Cortex of kidney (tissue), 1 donor: ENCODE data around the gene CHD9.
"Not testable (repeated sequence)": the region's sequence is repeated elsewhere in the genome, so short reads cannot be mapped to it uniquely, and the experiment has no call there.

Experiments
- DNase-seq: peaks from one replicate; lab custom pipeline; 2025; lab: John Stamatoyannopoulos, UW

The CHD9 gene

GRCh38 chr16:53075461-53075860 is 20.7 kb downstream of the CHD9 start:
- DNase-seq, result not testable (repeated sequence)

GRCh38 chr16:53078247-53078646 is 23.5 kb downstream of the CHD9 start:
- no peak for DNase-seq

- no peak for DNase-seq
Measured at GRCh38 chr16:53078765-53079485, 24.1 kb downstream of the CHD9 start.

- DNase-seq, result no peak
Measured at GRCh38 chr16:53080345-53081031, 25.7 kb downstream of the CHD9 start.

- DNase-seq, result no peak
Measured at GRCh38 chr16:53081032-53081424, 26.2 kb downstream of the CHD9 start.

GRCh38 chr16:53081686-53082407 is 27.1 kb downstream of the CHD9 start:
- no peak for DNase-seq

- no peak for DNase-seq
Measured at GRCh38 chr16:53082509-53082908, 27.7 kb downstream of the CHD9 start.

- DNase-seq, result no peak
Measured at GRCh38 chr16:53083119-53083518, 28.3 kb downstream of the CHD9 start.

- DNase-seq, result no peak
Measured at GRCh38 chr16:53084141-53084541, 29.4 kb downstream of the CHD9 start.

- no peak for DNase-seq
Measured at GRCh38 chr16:53084746-53085334, 30.0 kb downstream of the CHD9 start.

GRCh38 chr16:53085369-53085843 is 30.6 kb downstream of the CHD9 start:
- no peak for DNase-seq

GRCh38 chr16:53085931-53086421 is 31.2 kb downstream of the CHD9 start:
- no peak for DNase-seq

- DNase-seq, result no peak
Measured at GRCh38 chr16:53087101-53087500, 32.3 kb downstream of the CHD9 start.

- no peak for DNase-seq
Measured at GRCh38 chr16:53089434-53090285, 34.9 kb downstream of the CHD9 start.

GRCh38 chr16:53090286-53090590 is 35.4 kb downstream of the CHD9 start:
- no peak for DNase-seq

- DNase-seq, result no peak
Measured at GRCh38 chr16:53090591-53091411, 36.0 kb downstream of the CHD9 start.

- DNase-seq, result no peak
Measured at GRCh38 chr16:53091466-53092211, 36.8 kb downstream of the CHD9 start.

GRCh38 chr16:53092284-53092683 is 37.5 kb downstream of the CHD9 start:
- DNase-seq, result no peak

GRCh38 chr16:53093162-53093744 is 38.5 kb downstream of the CHD9 start:
- DNase-seq, result no peak
